ENCODE data around the gene CHI3L1.

The CHI3L1 gene

DNA sequence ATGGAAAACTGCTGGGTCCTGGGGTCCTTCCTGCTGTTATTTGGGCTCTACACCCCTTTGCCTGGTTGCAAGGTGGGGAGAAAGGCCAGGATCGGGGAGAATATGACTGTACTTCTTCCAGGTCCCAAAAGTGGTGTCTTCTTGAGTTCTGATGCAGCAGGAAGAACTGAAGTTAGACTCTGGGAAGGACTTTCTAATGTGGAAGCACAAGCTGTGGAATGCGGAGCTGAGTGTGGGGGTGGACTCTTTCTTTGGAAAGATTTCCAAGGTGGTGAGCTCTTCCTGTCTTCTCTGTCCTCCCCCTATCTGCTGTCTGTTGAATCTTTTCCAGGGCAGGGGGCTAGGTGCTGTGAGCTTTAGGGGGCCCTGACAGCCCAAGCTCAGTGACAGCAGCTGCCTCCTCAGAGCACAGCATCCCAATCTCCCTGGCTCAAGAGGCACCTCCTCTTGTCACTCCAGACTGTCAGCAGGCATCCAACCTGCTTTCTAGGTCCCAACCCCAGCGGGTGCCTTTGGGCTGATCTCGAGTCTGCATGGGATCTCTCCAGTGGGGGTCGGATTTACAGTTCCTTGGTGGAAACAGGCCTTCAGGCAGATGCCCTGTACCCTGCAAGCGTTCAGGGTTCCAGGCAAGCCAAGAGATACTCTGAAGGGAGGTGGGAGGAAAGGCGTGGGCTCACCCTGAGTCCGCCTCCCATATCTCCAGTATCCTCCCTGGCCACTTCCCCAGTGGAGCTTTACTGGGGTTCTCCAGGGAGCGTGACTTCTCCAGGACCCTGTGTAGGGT is 35.8 kb downstream of the CHI3L1 start:
- no peaks in the 10 kb centered on the region for H3K36me3 Mint-ChIP-seq
- DNase-seq (no peak), ATAC-seq (replicated peaks) (no peak)
- H3K4me3 Mint-ChIP-seq: no peak overlapping the region
- H3K27me3 Mint-ChIP-seq: no peaks in the 10 kb centered on the region
- peaks cover 0 to 3% of the 10 kb centered on the region in 2 donors for H3K4me1 Mint-ChIP-seq
- H3K27ac Mint-ChIP-seq: no peak overlapping the region
- no peaks in the 10 kb centered on the region for H3K9me3 Mint-ChIP-seq

DNA sequence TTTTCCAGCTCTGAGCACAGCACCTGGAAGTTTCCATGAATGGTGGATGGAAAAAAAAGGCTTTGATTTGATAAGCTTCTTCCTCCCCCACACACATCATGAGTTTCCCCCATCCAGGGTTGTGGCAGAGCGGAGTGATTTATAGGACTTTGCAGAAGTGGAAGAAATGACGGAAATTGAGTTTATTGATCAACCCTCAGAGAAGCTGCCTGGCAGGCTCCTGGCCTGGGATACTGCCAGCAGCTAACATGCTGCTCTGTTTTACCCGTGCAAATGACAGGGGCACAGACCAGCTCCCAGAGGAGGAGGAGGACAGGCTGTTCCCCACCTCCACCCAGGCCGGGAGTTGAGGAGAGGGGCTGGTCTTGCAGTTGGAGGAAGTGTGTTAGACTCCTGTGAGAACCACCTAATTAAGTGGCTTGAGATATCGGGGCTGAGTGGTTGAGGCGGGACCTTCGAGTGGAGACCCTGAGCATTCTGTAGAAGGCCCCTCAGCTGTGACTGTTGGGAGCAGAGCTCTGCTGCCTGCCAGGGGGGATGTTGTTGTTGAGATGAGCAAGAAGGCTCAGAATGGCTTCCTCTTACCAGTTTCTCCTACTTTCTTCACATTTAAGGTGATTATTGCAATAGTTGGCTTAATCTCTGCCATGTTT is 37.2 kb downstream of the CHI3L1 start:
- no peaks in the 10 kb centered on the region for H3K27me3 Mint-ChIP-seq
- H3K27ac Mint-ChIP-seq: no peak overlapping the region
- ATAC-seq (replicated peaks): no peak
- H3K4me3 Mint-ChIP-seq: no peak overlapping the region
- H3K4me1 Mint-ChIP-seq: peaks cover 0 to 3% of the 10 kb centered on the region in 2 donors
- no peaks in the 10 kb centered on the region for H3K36me3 Mint-ChIP-seq
- H3K9me3 Mint-ChIP-seq: no peaks in the 10 kb centered on the region
- no peak for DNase-seq

DNA sequence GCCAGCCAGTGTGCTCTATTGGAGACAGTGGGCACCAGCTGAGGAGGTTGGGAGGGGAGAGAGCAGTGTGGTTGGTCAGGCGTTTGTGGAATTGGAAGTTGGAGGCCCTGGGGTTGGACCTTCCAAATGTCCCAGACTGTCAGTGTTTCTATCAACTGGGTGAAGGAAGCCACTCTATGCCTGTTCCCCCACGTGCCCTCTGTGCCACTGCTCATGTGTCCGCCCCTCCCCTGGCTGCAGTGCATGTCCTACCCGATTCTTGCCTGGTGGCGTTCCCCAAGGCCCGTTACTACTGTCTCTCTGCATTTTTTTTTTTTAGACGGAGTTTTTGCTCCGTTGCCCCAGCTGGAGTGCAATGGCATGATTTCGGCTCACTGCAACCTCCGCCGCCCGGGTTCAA is 37.9 kb downstream of the CHI3L1 start:
- Mint-ChIP-seq H3K27me3 (no peaks in the 10 kb centered on the region), H3K36me3 (no peaks in the 10 kb centered on the region), H3K27ac (no peak overlapping the region), H3K4me1 (peaks cover 0 to 3% of the 10 kb centered on the region in 2 donors), H3K4me3 (no peak overlapping the region), H3K9me3 (peaks cover under 1 to 1% of the 10 kb centered on the region in 2 donors)
- DNase-seq: no peak
- ATAC-seq (replicated peaks): no peak

DNA sequence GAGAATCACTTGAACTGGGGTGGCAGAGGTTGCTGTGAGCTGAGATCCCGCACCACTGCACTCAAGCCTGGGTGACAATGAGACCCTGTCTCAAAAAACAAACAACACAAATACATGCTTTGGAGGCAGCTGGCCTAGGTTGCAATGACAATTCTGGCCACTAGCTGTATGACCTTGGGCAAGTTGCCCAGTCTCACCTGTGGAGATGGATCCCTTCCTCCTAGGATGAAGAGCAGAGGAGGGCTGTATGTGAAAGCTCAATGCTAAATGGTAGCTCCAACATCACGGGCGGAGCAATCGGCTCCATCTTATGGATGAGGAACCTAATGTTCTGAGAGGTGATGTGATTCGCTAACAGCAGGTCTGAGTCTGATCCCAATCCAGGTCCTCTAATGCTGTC is 38.4 kb downstream of the CHI3L1 start:
- Mint-ChIP-seq H3K4me3 (no peak overlapping the region), H3K27ac (no peak overlapping the region), H3K4me1 (peaks cover 0 to 3% of the 10 kb centered on the region in 2 donors), H3K36me3 (no peaks in the 10 kb centered on the region), H3K27me3 (no peaks in the 10 kb centered on the region), H3K9me3 (peaks cover 2 to 3% of the 10 kb centered on the region in 2 donors)
- no peak for DNase-seq
- ATAC-seq (replicated peaks): no peak

DNA sequence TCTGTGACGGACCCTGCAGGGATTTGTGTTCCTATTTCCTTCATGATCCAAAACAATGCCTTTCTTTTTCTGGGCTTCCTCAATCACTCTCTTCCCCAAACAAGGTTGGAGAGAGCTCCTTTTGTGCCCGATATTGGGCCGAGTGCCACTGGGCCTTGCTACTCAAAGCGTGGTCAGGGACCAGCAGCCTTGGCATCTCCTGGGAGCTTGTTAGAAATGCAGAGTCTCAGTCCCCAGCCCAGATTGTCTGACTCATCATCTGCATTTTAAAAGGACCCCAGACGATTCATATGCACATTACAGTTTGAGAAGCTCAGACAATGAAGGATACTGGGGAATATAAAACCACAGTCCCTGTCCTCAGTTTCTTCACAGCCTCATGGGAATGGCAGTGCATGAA is 39.1 kb downstream of the CHI3L1 start:
- no peak overlapping the region for H3K27ac Mint-ChIP-seq
- H3K4me1 Mint-ChIP-seq: peaks cover 4 to 5% of the 10 kb centered on the region in 2 donors
- no peaks in the 10 kb centered on the region for H3K27me3 Mint-ChIP-seq
- no peak overlapping the region for H3K4me3 Mint-ChIP-seq
- no peak for DNase-seq
- no peaks in the 10 kb centered on the region for H3K36me3 Mint-ChIP-seq
- peaks cover 2 to 3% of the 10 kb centered on the region in 2 donors for H3K9me3 Mint-ChIP-seq
- ATAC-seq (replicated peaks): no peak

GRCh38 chr1:203146537-203146936 is 40.0 kb downstream of the CHI3L1 start:
- ATAC-seq (replicated peaks) (no peak), DNase-seq (no peak)
- peaks cover 2 to 3% of the 10 kb centered on the region in 2 donors for H3K9me3 Mint-ChIP-seq
- peaks cover 4 to 10% of the 10 kb centered on the region in 2 donors for H3K4me1 Mint-ChIP-seq
- peaks cover 0 to 2% of the 10 kb centered on the region in 2 donors for H3K36me3 Mint-ChIP-seq
- no peak overlapping the region for H3K4me3 Mint-ChIP-seq
- no peaks in the 10 kb centered on the region for H3K27me3 Mint-ChIP-seq
- H3K27ac Mint-ChIP-seq: no peak overlapping the region

DNA sequence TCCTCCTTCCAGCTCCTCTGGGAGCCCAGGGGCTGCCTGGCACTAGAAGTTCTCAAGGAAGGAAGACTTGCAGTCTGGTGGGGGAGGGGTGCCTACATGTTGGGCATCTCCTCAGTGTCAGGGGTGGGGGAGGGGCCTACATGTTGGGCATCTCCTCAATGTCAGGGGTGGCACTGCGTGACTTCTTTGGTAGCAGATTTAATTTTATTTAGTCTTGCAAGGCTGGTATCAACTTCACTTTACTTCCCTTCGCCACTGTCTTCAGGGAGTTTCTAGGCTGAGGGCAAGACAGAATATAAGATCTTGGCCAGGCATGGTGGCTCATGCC is 40.5 kb downstream of the CHI3L1 start:
- Mint-ChIP-seq H3K36me3 (peaks cover 0 to 2% of the 10 kb centered on the region in 2 donors), H3K27me3 (no peaks in the 10 kb centered on the region), H3K9me3 (peaks cover 2 to 3% of the 10 kb centered on the region in 2 donors), H3K4me3 (no peak overlapping the region), H3K4me1 (peaks cover 4 to 13% of the 10 kb centered on the region in 2 donors), H3K27ac (no peak overlapping the region)
- DNase-seq (no peak), ATAC-seq (replicated peaks) (no peak)

DNA sequence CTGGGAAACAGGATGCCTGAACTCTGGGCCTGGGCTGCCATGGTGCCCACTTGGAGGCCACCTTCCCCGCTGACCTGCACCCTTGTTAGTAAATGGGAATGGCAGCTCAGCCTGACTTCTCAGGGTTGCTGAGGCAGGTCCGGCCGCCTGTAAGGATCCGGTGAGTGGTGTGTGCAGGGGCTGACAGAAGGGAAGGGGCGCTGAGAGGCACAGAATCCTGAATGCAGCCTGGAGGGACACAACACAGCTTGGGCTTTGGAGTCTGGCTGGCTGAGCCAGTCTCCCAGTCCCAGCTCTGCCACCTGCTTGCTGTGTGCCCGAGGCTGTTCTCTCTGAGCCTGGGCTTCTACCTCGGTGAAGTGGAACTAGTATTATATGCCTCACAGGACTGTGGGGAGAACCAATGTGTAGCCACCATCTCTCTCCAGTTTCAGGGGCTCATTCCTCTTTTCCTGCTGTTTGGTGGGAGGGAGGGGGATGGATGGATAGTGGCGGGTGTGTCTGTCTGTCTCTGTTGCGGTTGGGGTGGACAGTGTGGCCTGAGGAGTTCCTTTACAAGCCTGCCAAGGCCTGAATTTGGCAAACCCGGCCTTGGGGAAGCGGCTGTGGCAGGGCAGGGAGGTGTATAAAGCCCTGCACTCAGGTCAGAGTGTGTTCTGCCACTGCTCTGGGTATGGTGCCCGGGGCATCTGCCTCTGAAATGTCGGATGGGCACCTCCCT is 41.0 kb downstream of the CHI3L1 start:
- Mint-ChIP-seq H3K27me3 (no peaks in the 10 kb centered on the region), H3K4me1 (peaks cover 6 to 18% of the 10 kb centered on the region in 2 donors), H3K36me3 (peaks cover 0 to 2% of the 10 kb centered on the region in 2 donors), H3K27ac (no peak overlapping the region), H3K9me3 (peaks cover 2 to 3% of the 10 kb centered on the region in 2 donors), H3K4me3 (no peak overlapping the region)
- ATAC-seq (replicated peaks): no peak
- DNase-seq: no peak

GRCh38 chr1:203144661-203145060 is 41.8 kb downstream of the CHI3L1 start:
- DNase-seq (no peak), ATAC-seq (replicated peaks) (no peak)
- H3K4me3 Mint-ChIP-seq: no peak overlapping the region
- H3K27ac Mint-ChIP-seq: no peak overlapping the region
- peaks cover 2 to 3% of the 10 kb centered on the region in 2 donors for H3K9me3 Mint-ChIP-seq
- peaks cover 0 to 2% of the 10 kb centered on the region in 2 donors for H3K36me3 Mint-ChIP-seq
- peaks cover 6 to 18% of the 10 kb centered on the region in 2 donors for H3K4me1 Mint-ChIP-seq
- H3K27me3 Mint-ChIP-seq: no peaks in the 10 kb centered on the region

DNA sequence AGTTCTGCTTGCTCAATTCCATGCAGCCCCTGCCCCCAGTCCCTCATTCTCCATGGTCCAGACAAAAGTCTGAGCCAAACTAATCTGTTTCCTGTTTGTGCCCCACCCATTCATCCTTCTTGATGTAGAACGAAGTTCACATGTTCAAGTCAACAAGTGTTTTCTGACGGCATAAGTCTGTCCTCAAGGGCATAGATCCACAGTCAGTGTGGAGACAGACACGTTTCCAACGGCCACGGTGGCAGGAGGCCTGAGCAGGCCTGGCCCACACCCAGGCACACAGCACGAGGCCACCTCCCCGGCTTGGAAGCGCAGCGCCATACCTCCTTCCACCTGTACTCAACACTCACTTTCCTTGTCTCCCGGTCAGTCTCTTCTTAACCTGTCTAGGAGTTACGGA is 42.9 kb downstream of the CHI3L1 start:
- Mint-ChIP-seq H3K27me3 (no peaks in the 10 kb centered on the region), H3K4me1 (peaks cover 3 to 18% of the 10 kb centered on the region in 2 donors), H3K9me3 (peaks cover 2 to 3% of the 10 kb centered on the region in 2 donors), H3K4me3 (no peak overlapping the region), H3K27ac (no peak overlapping the region), H3K36me3 (peaks cover 0 to 2% of the 10 kb centered on the region in 2 donors)
- no peak for ATAC-seq (replicated peaks)
- no peak for DNase-seq

- ATAC-seq (replicated peaks) (peak; percentile 53 to 62), DNase-seq (no peak)
- H3K4me3 Mint-ChIP-seq: no peak overlapping the region
- peaks cover 2 to 3% of the 10 kb centered on the region in 2 donors for H3K9me3 Mint-ChIP-seq
- peak overlapping the region; percentile 53 for H3K27ac Mint-ChIP-seq
- H3K27me3 Mint-ChIP-seq: no peaks in the 10 kb centered on the region
- H3K36me3 Mint-ChIP-seq: peaks cover 0 to 2% of the 10 kb centered on the region in 2 donors
- peaks cover 3 to 18% of the 10 kb centered on the region in 2 donors for H3K4me1 Mint-ChIP-seq
These were observed 43.7 kb downstream of the CHI3L1 start for GRCh38 chr1:203142684-203143408.

- peaks cover 2 to 3% of the 10 kb centered on the region in 2 donors for H3K9me3 Mint-ChIP-seq
- ATAC-seq (replicated peaks) (no peak), DNase-seq (no peak)
- H3K27me3 Mint-ChIP-seq: peaks cover 0 to 3% of the 10 kb centered on the region in 2 donors
- H3K27ac Mint-ChIP-seq: no peak overlapping the region
- H3K36me3 Mint-ChIP-seq: peaks cover 0 to 2% of the 10 kb centered on the region in 2 donors
- no peak overlapping the region for H3K4me3 Mint-ChIP-seq
- peaks cover 3 to 18% of the 10 kb centered on the region in 2 donors for H3K4me1 Mint-ChIP-seq
These were observed 44.4 kb downstream of the CHI3L1 start for GRCh38 chr1:203142124-203142523.

- H3K9me3 Mint-ChIP-seq: peaks cover 2 to 3% of the 10 kb centered on the region in 2 donors
- H3K36me3 Mint-ChIP-seq: peaks cover 0 to 2% of the 10 kb centered on the region in 2 donors
- ATAC-seq (replicated peaks) (peak; percentile 84 to 86), DNase-seq (peak; percentile 14)
- H3K27me3 Mint-ChIP-seq: peaks cover 0 to 8% of the 10 kb centered on the region in 2 donors
- no peak overlapping the region for H3K4me3 Mint-ChIP-seq
- H3K4me1 Mint-ChIP-seq: peaks cover 6 to 25% of the 10 kb centered on the region in 2 donors
- H3K27ac Mint-ChIP-seq: no peak overlapping the region
These were observed 45.6 kb downstream of the CHI3L1 start for GRCh38 chr1:203140743-203141520.

Data from stimulated activated naive B cell treated with anti-CD40 and anti-IgM and Interleukin-4, amounts not matched to agents 10 μg/mL and 1 μg/mL and 100 μg/mL, for 72 hours (primary cell).